Keratinocyte (primary cell): Measurements from ENCODE around the gene NUP35. TPM values are rescaled to one million over a fixed set of nuclear protein-coding genes. Genes with fewer than 3 reads are reported as not detected.

Source experiments
- DNase-seq: peaks from one replicate; pipeline ENCODE4 v3.0.0-alpha.2; 2011; ENCODE audit warnings: low read depth, missing footprints, low spot score
- FAIRE-seq: peaks from 2 replicates; lab custom pipeline; 2011; peaks lifted over from hg19 to GRCh38; lab: Jason Lieb, UNC
- H2AFZ ChIP-seq: 2 replicates; pipeline ENCODE4 v1.6.0; 2012; ENCODE audit warnings: low read length, control low read depth, inconsistent platforms; ENCODE audit not compliant: control insufficient read depth
- H3K27ac ChIP-seq: 2 replicates; pipeline ENCODE4 v1.5.1; 2011; ENCODE audit warnings: low read length; ENCODE audit not compliant: control insufficient read depth, insufficient read depth
- H3K27me3 ChIP-seq: 3 replicates; pipeline ENCODE4 v1.6.0; 2011; ENCODE audit warnings: low read length; ENCODE audit not compliant: control insufficient read depth, insufficient read depth; ENCODE audit errors: extremely low read depth
- H3K36me3 ChIP-seq, 2 experiments: 2 replicates in 1 of 2; 3 replicates in 1 of 2; pipeline ENCODE4 v1.5.1; 2011; ENCODE audit warnings: low read length in 2 of 2, mild to moderate bottlenecking in 1 of 2; ENCODE audit not compliant: control insufficient read depth in 2 of 2, insufficient read depth in 2 of 2; ENCODE audit errors: extremely low read depth in 1 of 2
- H3K4me1 ChIP-seq: 3 replicates; pipeline ENCODE4 v1.5.1; 2011; ENCODE audit warnings: low read length; ENCODE audit not compliant: control insufficient read depth, insufficient read depth; ENCODE audit errors: extremely low read depth
- H3K4me2 ChIP-seq: 3 replicates; pipeline ENCODE4 v1.6.0; 2011; ENCODE audit warnings: low read depth, low read length; ENCODE audit not compliant: control insufficient read depth, insufficient read depth; ENCODE audit errors: extremely low read depth
- H3K4me3 ChIP-seq, 3 experiments: fragments of 200-600 bp in 1 of 3; sonication (generic) in 1 of 3; 2 replicates in 2 of 3; 3 replicates in 1 of 3; pipeline ENCODE4 v1.5.1; 2011 to 2016; ENCODE audit warnings: low read length in 3 of 3, mild to moderate bottlenecking in 3 of 3, control low read depth in 2 of 3, inconsistent platforms in 1 of 3, low read depth in 1 of 3, mixed read lengths in 1 of 3, mixed run types in 1 of 3, moderate library complexity in 1 of 3; ENCODE audit not compliant: control insufficient read depth in 2 of 3, insufficient read depth in 2 of 3; ENCODE audit errors: extremely low read depth in 1 of 3
- H3K79me2 ChIP-seq: 2 replicates; pipeline ENCODE4 v1.6.0; 2012; ENCODE audit warnings: low read length; ENCODE audit not compliant: control insufficient read depth, insufficient read depth
- H3K9ac ChIP-seq: 3 replicates; pipeline ENCODE4 v1.6.0; 2011; ENCODE audit warnings: low read length; ENCODE audit not compliant: control insufficient read depth, insufficient read depth; ENCODE audit errors: extremely low read depth
- H3K9me1 ChIP-seq: 3 replicates; pipeline ENCODE4 v1.6.0; 2011; ENCODE audit warnings: low read length; ENCODE audit not compliant: control insufficient read depth, insufficient read depth; ENCODE audit errors: extremely low read depth
- H3K9me3 ChIP-seq: 2 replicates; pipeline ENCODE4 v1.5.1; 2012; ENCODE audit warnings: low read depth, low read length; ENCODE audit not compliant: control insufficient read depth
- H4K20me1 ChIP-seq: 3 replicates; pipeline ENCODE4 v1.6.0; 2011; ENCODE audit warnings: low read length; ENCODE audit not compliant: control insufficient read depth, insufficient read depth; ENCODE audit errors: extremely low read depth
- EZH2 ChIP-seq: IDR thresholded peaks from one replicate; pipeline ENCODE4 v1.6.1; 2012; ENCODE audit warnings: inconsistent platforms, mild to moderate bottlenecking, low read length, moderate library complexity
- dilution Hi-C: fragments of 300-500 bp; cut with MboI; formaldehyde crosslinking; loops from one replicate; pipeline ENCODE4 v1.7.0; 2020; ENCODE audit warnings: low sequenced_read_pairs; ENCODE audit not compliant: extremely low pct_ligation_motif_present
- polyA plus RNA-seq, 5 experiments: library from polyadenylated mRNA; depleted of rRNA in 3 of 5; stranded (reverse) in 3 of 5; stranded (forward) in 1 of 5; unstranded in 1 of 5; fragments of >200 nt; gene quantifications; 1 replicate in 1 of 5; 2 replicates in 3 of 5; 3 replicates in 1 of 5; pipeline versions ENCODE4 v1.2.1 to v1.2.3, GENCODE V29; 2011 to 2012; ENCODE audit warnings: missing spikeins in 2 of 5, low read depth in 1 of 5, low replicate concordance in 1 of 5
- TF ChIP-seq, protein P1 (sequence below), 3 experiments: IDR thresholded peaks in 1 of 3; conservative IDR thresholded peaks in 1 of 3; optimal IDR thresholded peaks in 1 of 3; 2 replicates in 2 of 3; 3 replicates in 1 of 3; pipeline versions ENCODE3 to v1.5.1; 2011; ENCODE audit warnings: low read length in 3 of 3, mild to moderate bottlenecking in 3 of 3, moderate library complexity in 2 of 3, control low read depth in 1 of 3, inconsistent platforms in 1 of 3; ENCODE audit not compliant: insufficient read depth in 2 of 3; ENCODE audit errors: extremely low read depth in 1 of 3

NUP35 gene
- polyA plus RNA-seq, 1 donor (not counting 4 experiments of a cell fraction or from before 2014, with no cell fraction given): 22.6 TPM

DNA sequence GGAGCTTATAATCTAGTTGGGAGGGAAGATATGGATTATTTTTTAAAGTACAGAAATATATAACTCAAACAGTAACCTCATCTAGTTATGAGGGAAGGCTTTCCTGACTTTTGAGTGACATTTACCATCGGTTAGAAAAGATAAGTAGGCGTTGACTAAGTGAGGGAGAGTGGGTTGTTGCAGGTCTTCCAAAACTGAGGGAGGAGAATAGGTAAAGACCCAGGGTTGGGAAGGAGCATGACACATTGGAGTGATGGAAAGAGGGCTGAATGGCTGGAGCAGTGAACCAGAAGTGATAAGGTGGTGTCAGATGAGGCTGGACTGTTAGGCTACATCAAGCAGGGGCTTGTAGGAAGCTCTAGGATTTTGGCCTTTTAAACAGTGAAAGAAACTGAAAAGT lies 10.6 kb upstream of the NUP35 start:
- H3K27ac ChIP-seq: no peak overlapping the region
- no peaks in the 10 kb centered on the region for H3K79me2 ChIP-seq
- no peaks in the 10 kb centered on the region for H3K4me1 ChIP-seq
- dilution Hi-C loops: no loop called here
- H3K9me3 ChIP-seq: no peaks in the 10 kb centered on the region
- H3K4me2 ChIP-seq: no peak overlapping the region
- FAIRE-seq: no peak
- H3K4me3 ChIP-seq: no peak overlapping the region
- H2AFZ ChIP-seq: no peak overlapping the region
- no peak for TF ChIP-seq EZH2
- TF ChIP-seq, protein P1, sequence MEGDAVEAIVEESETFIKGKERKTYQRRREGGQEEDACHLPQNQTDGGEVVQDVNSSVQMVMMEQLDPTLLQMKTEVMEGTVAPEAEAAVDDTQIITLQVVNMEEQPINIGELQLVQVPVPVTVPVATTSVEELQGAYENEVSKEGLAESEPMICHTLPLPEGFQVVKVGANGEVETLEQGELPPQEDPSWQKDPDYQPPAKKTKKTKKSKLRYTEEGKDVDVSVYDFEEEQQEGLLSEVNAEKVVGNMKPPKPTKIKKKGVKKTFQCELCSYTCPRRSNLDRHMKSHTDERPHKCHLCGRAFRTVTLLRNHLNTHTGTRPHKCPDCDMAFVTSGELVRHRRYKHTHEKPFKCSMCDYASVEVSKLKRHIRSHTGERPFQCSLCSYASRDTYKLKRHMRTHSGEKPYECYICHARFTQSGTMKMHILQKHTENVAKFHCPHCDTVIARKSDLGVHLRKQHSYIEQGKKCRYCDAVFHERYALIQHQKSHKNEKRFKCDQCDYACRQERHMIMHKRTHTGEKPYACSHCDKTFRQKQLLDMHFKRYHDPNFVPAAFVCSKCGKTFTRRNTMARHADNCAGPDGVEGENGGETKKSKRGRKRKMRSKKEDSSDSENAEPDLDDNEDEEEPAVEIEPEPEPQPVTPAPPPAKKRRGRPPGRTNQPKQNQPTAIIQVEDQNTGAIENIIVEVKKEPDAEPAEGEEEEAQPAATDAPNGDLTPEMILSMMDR (optimal IDR thresholded peaks at IDR 0.05 in 1 of 3, IDR thresholded peaks at IDR 0.05 in 1 of 3, conservative IDR thresholded peaks at IDR 0.05 in 1 of 3; ENCODE audit: extremely low read depth in 1 of 3, insufficient read depth in 2 of 3, low read length in 3 of 3): no peak
- no peak for DNase-seq
- no peak overlapping the region for H3K9ac ChIP-seq
- no peaks in the 10 kb centered on the region for H3K36me3 ChIP-seq
- H3K9me1 ChIP-seq: no peaks in the 10 kb centered on the region
- H4K20me1 ChIP-seq: no peaks in the 10 kb centered on the region
- H3K27me3 ChIP-seq: no peaks in the 10 kb centered on the region

DNA sequence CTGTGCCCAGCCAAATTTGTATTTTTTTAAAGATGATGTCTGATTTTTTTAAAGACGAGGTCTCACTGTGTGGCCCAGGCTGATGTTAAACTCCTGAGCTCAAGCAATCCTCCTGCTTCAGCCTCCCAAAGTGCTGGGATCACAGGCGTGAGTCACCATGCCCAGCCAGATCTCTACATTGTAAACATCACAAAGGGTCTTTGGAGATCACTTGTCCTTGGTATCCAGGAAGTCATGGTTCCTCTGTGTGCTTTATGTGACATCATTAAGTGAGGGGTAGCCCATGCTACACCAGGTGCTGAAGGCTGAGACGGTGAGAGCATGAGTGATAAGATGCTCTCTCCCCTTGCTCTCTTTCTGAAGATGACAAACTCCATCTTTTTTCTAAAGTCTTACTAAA lies 7.0 kb upstream of the NUP35 start:
- FAIRE-seq: no peak
- H3K27ac ChIP-seq: no peak overlapping the region
- H3K4me1 ChIP-seq: no peaks in the 10 kb centered on the region
- no peaks in the 10 kb centered on the region for H3K9me1 ChIP-seq
- no peak overlapping the region for H3K4me2 ChIP-seq
- H3K9ac ChIP-seq: no peak overlapping the region
- no peaks in the 10 kb centered on the region for H4K20me1 ChIP-seq
- H2AFZ ChIP-seq: no peak overlapping the region
- H3K9me3 ChIP-seq: no peaks in the 10 kb centered on the region
- H3K27me3 ChIP-seq: no peaks in the 10 kb centered on the region
- no peak for DNase-seq
- dilution Hi-C loops: no loop called here
- H3K4me3 ChIP-seq: no peak overlapping the region
- no peak for TF ChIP-seq EZH2
- TF ChIP-seq, protein P1 (optimal IDR thresholded peaks at IDR 0.05 in 1 of 3, IDR thresholded peaks at IDR 0.05 in 1 of 3, conservative IDR thresholded peaks at IDR 0.05 in 1 of 3; ENCODE audit: extremely low read depth in 1 of 3, insufficient read depth in 2 of 3, low read length in 3 of 3): no peak
- H3K36me3 ChIP-seq: no peaks in the 10 kb centered on the region
- H3K79me2 ChIP-seq: no peaks in the 10 kb centered on the region
